GM18858 (cell line): ENCODE measurements around the gene MVK.

Experiments
- ATAC-seq: cut with Tn5 transposase; IDR thresholded peaks from one replicate; pipeline ENCODE4 v1.9.1; 2021; ENCODE audit not compliant: unreplicated experiment

MVK gene

DNA sequence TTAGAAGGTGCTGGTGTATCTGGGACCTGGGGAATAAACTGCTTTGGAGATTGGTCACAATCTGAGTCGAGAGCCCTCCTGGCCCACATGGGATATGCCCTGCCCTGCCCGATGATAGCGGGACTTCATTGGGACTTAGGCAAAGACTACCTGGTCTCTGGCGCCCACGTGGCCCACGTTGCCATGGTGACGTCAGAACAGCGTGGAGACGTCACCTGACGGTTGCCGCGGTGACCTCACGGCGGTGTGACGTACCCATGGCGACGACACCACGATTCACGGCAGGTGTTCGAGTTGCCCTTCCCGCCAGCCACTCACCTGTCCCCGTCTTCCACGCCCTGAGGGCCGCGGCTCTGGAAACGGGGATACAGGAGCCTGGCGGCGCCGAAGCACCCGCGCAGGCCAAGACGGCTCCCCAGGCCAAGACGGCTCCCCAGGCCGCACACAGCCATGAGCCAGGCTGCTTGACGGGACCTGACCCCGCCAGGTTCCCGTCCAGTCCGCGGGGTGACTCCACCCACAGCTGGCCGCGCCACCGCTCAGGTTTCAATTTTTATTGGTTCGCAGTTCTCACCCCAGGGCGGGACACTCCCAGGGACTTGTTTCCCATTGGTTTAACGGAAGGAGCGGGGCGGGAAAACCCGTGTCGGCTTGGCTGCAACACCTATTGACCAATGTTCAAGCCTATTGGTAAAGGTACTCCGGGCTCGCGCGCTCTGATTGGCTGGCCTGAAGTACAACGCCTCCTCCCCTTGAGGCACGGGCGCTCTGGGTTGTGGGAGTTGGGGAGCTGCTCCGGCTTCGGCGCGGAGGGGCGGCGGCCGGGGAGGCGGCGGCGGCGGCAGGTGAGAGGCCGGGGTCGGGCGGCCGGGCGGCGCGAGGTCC is at the start of gene MVK, which contains the start of gene MMAB:
TSS of gene MVK (plus strand) at position 766 of the 885 bp plus-strand sequence. CDS start 1,029 bp downstream, outside the sequence.
TSS of gene MMAB (minus strand) at position 476 of the 885 bp plus-strand sequence. CDS start at position 452, 24 bp downstream.
- ATAC-seq: peak; percentile 94

DNA sequence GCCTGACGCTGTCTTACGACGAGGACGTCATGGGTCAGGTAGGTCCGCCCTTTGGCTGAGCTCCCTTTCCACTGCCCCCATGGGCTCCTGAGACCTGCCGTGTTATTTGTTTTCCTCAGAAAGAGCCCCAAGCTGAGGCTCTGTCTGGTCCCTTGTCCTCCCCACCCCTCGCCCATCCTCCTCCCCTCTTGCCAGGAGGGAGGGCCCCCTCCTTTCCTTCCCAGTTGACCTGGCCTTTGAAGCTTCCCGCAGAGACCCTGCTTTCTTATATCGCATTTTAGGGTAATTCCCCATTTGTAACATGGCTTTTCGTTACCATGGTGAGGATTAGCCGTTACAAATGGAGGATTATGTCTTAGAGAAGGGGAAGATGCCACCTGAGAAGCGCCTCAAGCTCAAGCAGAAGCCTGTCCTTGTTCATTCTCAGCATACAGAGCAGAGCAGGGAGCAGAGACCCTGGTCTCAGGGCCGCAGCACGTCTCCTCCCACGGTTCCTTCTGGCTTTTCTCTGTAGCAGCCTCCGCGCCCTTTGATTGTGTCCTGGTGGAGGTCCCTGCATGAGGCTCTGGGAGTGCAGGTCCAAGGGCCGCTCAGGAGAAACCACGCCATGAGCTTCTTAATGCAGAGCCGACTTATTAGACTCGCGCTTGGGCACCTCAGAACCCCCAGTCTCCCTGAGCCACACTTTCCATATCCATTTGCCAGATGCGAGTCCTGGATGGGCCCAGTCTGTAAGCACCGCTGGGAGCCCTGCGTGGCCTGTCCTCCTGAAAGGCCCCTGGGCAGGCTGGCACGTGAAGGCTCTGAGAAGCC is 48.9 kb upstream of the MVK start:
- ATAC-seq: no peak

DNA sequence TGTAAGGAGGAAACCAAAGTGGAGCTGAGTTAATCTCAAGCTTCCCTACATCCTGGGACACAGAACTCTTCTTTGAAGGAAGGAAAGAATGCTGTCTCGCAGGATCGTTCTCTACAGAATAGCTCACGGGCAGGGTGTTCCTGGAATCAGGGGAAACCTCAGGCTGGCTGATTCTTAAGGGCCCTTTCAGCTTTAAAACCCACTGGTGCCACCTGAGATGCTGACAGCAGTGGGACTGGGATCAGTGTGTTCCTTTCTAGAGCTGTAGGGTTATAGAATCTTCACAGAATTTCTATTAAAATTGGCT is 48.4 kb upstream of the MVK start:
- ATAC-seq: no peak

DNA sequence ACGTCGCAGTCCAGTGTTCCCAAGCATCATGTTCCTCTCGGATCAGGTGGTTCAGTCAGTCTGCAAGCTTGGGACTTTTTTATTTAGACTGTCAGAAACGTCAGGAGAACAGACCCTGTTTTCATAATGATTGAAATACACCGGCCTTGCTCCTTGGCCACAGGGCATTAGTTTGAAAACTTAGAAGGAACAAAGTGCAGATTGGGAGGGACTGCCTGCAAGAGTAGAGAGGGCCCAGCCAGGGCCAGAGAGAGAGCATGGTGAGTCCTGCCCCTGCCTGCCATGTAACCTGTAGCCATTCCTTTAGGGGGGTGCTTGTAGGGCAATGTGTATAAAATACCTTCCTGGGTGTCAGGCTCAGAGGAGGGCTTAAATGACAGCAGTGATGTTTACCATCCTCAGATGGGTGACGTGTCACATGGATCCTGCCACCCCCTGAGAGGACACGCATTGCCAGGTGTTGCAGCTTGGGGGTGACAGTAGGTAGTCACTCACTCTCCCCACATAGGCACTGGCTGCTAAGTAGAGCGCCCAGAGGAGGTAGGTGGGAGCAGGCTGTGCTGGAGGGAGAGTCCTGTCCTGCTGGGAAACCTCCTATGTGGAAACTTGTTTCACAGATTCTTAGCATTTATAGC is 46.0 kb upstream of the MVK start:
- no peak for ATAC-seq

DNA sequence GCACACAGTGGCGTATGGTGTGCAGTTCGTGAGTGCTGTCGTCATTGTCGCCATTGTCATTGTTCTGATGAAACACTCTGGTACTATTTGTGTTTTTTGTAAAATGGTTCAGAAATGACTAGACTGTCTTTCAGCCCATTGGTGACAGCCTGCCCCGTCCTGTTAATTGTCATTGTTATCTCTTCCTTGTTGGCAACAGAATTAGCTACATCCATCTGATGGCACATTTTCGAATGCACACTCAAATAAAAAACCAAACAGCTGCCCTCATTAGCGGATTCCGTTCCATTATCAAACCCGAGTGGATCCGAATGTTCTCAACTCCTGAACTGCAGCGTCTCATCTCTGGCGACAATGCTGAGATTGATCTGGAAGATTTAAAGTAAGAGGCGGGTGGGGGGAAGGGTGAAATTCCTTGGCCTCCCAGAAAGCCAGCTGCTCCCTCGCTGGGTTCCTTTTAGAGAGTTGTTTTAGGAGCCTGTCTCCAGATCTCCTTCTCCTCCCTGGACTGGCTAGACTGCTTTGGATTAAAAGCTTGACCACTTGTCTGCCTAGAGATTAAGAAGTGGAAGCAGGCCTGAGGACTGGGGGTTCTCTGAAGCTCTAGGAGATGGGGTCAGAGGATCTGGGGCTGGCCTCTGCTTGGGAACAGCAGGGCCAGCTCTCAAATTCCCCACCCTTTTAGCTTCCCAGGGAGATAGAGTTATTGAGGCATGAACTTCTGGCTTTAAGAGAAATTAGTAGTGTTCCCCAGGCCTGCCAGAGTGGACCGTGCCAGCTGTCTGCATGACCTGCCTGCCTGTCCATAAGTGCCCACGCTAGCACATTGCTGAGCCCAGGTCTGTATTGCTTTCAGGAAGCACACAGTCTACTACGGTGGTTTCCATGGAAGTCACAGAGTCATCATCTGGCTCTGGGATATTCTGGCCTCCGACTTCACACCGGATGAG is 43.6 kb upstream of the MVK start:
- no peak for ATAC-seq

DNA sequence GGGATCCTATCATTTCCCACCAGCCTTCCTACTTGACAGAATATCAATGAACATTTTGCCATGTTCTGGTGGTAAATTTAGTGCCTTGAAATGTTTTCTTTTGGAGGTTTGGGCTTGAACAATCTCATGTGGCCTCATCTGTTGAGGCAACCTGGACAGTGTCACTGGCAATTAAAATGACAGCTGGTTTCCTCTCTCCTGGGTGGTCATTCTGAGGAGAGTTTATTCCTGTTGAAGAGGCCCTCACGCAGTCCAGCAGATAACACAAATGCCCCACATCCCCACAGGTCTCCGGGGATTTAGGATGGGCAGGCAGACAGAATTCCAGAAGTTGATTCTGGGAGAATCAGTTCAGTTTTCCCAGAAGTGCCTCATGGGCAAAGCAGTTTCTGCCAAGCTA is 42.2 kb upstream of the MVK start:
- no peak for ATAC-seq

- no peak for ATAC-seq
These were observed 40.7 kb upstream of the MVK start for GRCh38 chr12:109532721-109533486.

DNA sequence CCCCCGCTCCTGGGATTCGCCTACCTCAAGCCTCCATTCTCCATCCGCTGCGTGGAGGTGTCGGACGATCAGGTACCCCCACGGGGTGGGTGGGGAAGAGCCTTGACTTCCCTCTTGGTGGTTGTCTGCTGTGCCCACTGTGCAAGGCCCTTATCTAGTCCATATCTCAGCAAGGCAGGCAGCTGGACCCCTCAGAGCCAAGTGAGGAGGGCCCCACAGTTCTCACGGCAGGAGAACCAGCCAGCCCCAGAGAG is 40.2 kb upstream of the MVK start:
- no peak for ATAC-seq

GRCh38 chr12:109534456-109534855 is 39.1 kb upstream of the MVK start:
- no peak for ATAC-seq

GRCh38 chr12:109535231-109535862 is 38.2 kb upstream of the MVK start:
- no peak for ATAC-seq

GRCh38 chr12:109535863-109536250 is 37.7 kb upstream of the MVK start:
- ATAC-seq: no peak

- ATAC-seq: no peak
These were observed 36.5 kb upstream of the MVK start for GRCh38 chr12:109537136-109537535.

DNA sequence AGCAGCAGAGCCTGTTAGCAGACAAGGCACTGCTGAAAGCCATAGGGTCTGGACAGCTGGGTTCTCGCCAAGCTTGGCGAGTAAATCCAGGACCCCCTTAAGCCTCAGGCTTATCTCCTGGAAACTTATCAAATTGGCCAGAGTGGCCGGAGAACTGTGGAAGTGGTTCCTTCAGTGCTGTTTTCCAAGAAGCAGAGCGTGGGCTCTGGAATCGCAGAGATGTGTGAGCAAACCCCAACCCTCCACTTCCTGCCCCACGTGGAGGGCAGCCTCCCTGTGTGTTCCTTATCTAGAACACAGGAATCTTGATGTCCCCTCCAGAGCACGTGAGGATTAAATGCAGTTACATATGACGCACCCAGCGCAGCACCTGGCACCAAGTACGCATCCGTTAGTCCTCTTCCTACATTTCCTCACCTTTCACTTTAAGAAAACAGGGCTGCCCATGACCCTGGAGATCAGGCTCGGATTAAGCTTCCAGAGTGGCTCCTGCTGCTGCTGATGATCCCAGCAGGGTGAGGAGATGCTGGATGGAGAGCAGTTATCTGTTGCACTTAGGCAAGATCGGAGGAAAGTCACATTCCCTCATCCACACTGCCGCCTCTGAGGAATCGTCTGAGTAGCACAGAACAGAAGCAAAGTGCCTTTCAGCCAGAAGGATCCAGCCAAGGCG is 35.3 kb upstream of the MVK start:
- ATAC-seq: no peak

- ATAC-seq: no peak
These were observed 34.1 kb upstream of the MVK start for GRCh38 chr12:109539508-109539907.

- no peak for ATAC-seq
These were observed 32.8 kb upstream of the MVK start for GRCh38 chr12:109540526-109541412.

DNA sequence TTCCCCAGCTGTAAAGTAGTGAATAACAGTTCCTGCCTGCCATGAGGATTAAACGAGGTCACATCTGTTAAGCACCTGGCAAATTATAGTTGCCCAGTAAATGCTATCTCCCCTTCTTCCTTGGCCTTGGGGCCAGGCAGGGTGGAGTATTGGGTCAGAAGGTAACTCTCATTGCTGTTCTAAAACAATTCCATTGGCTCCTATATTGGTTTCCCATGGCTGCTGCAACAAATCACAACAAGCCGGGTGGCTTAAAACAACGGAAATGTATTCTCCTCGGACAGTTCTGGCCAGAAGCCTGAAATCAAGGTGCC is 32.2 kb upstream of the MVK start:
- ATAC-seq: no peak

- ATAC-seq: no peak
These were observed 31.6 kb upstream of the MVK start for GRCh38 chr12:109542014-109542413.

DNA sequence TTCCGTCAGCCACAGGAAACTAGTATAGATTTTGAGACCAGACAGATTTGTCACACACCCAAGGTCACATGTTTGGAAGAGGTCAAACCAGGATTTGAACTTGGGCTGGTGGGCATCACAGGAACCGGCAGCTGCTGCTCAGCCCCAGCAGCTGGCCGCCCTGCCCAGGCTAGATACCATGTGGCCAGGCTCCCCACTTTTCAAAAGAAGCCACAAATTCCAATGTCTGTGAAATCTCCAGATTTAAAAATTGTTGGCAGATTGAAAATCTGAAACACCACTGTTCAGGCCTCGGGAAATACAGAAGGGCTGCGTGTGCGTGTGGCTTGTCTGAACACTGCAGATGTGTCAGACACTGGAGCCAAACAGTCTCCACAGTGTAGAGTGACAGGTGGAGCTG is 30.7 kb upstream of the MVK start:
- ATAC-seq: no peak
